K562 (cell line): ENCODE results near the gene ARHGAP10. TPM values are rescaled to one million over a fixed set of nuclear protein-coding genes. Genes with fewer than 3 reads are reported as not detected.

Experiments
- ATAC-seq: fragments of 200-7000 bp; cut with Tn5 transposase; 3 replicates; pipeline ENCODE4 v1.9.1; 2020; ENCODE audit warnings: moderate library complexity
- BruUV-seq: library from RNA; stranded (reverse); fragments of 400-500 nt; replicated peaks from 2 replicates; lab custom pipeline; 2021; lab: Mats Ljungman, UMichigan
- CTCF ChIA-PET: fragments of 300-600 bp; formaldehyde crosslinking; extraction: SDS; loops from one replicate; lab custom pipeline; 2021; ENCODE audit warnings: low intra/inter-chr PET ratio; lab: Yijun Ruan, JAX
- POLR2A ChIA-PET: fragments of 300-600, 350-650 bp; sonication (Branson Sonifier 250); formaldehyde crosslinking; extraction: SDS; loops from one replicate; lab custom pipeline; 2021; ENCODE audit warnings: antibody characterized with exemption, inconsistent platforms; lab: Yijun Ruan, JAX
- DNase-seq, 4 experiments: peaks; one replicate each; pipeline versions ENCODE4 v3.0.0 to v3.0.0-alpha.2; 2011 to 2018; ENCODE audit warnings: low spot score in 3 of 4, mixed read lengths in 3 of 4; ENCODE audit errors: extremely low read depth in 1 of 4
- FAIRE-seq: peaks from 2 replicates; lab custom pipeline; 2011; peaks lifted over from hg19 to GRCh38; lab: Jason Lieb, UNC
- H2AFZ ChIP-seq: 2 replicates; pipeline ENCODE4 v1.6.0; 2011; ENCODE audit warnings: low read depth, low read length, control low read depth, inconsistent platforms
- H3K27ac ChIP-seq: fragments of 200-600 bp; 3 replicates; pipeline ENCODE4 v1.8.0; 2011; ENCODE audit warnings: low read depth, mild to moderate bottlenecking, control low read depth, inconsistent platforms, low read length, moderate library complexity, mixed read lengths; ENCODE audit errors: extremely low read depth
- H3K27me3 ChIP-seq, 2 experiments: fragments of 300-600 bp in 1 of 2; 2 replicates in 1 of 2; 3 replicates in 1 of 2; pipeline versions ENCODE4 v1.6.0 to v1.8.0; 2011; ENCODE audit warnings: inconsistent platforms in 2 of 2, low read length in 2 of 2, mild to moderate bottlenecking in 1 of 2, mixed read lengths in 1 of 2, moderate library complexity in 1 of 2; ENCODE audit not compliant: control insufficient read depth in 2 of 2, insufficient read depth in 2 of 2
- H3K36me3 ChIP-seq: fragments of 300-600 bp; 3 replicates; pipeline ENCODE4 v1.8.0; 2011; ENCODE audit warnings: mild to moderate bottlenecking, low read length, inconsistent platforms; ENCODE audit not compliant: control insufficient read depth, insufficient read depth
- H3K4me1 ChIP-seq, 2 experiments: fragments of 200-600 bp in 1 of 2; replicated peaks in 1 of 2; 2 replicates in 1 of 2; 3 replicates in 1 of 2; pipeline versions ENCODE4 v1.5.1 to v1.8.0; 2011; ENCODE audit warnings: inconsistent platforms in 2 of 2, low read length in 2 of 2, mild to moderate bottlenecking in 1 of 2, mixed read lengths in 1 of 2, moderate library complexity in 1 of 2; ENCODE audit not compliant: control insufficient read depth in 2 of 2, insufficient read depth in 2 of 2
- H3K4me2 ChIP-seq: 2 replicates; pipeline ENCODE4 v1.6.1; 2011; ENCODE audit warnings: low read length, control low read depth, inconsistent platforms, mixed read lengths; ENCODE audit not compliant: insufficient read depth
- H3K4me3 ChIP-seq: fragments of 200-600 bp; sonication (generic), shearing (Covaris generic); 2 replicates; pipeline ENCODE4 v1.5.1; 2016; ENCODE audit warnings: control low read depth, inconsistent platforms
- H3K79me2 ChIP-seq: fragments of 200-600 bp; 3 replicates; pipeline ENCODE4 v1.8.0; 2011; ENCODE audit warnings: low read length, inconsistent platforms; ENCODE audit not compliant: control insufficient read depth, insufficient read depth
- H3K9ac ChIP-seq, 2 experiments: 2 replicates each; pipeline versions ENCODE4 v1.6.0 to v1.6.1; 2011; ENCODE audit warnings: low read depth in 2 of 2, low read length in 2 of 2, control low read depth in 1 of 2, inconsistent platforms in 1 of 2, mild to moderate bottlenecking in 1 of 2, mixed read lengths in 1 of 2; ENCODE audit not compliant: insufficient read depth in 1 of 2
- H3K9me1 ChIP-seq: one replicate; pipeline ENCODE4 v1.6.0; 2011; ENCODE audit warnings: inconsistent platforms, mild to moderate bottlenecking, low read length, moderate library complexity; ENCODE audit not compliant: control insufficient read depth, insufficient read depth
- H3K9me3 ChIP-seq: replicated peaks from 2 replicates; pipeline ENCODE4 v1.5.1; 2011; ENCODE audit warnings: low read depth, low read length, inconsistent platforms; ENCODE audit not compliant: control insufficient read depth, insufficient read depth
- H4K20me1 ChIP-seq: replicated peaks from 2 replicates; pipeline ENCODE4 v1.6.1; 2011; ENCODE audit warnings: low read length, inconsistent platforms, mixed read lengths; ENCODE audit not compliant: control insufficient read depth, insufficient read depth
- CBX1 ChIP-seq: sonication (generic); IDR thresholded peaks from 2 replicates; pipeline ENCODE4 v1.6.1; 2016; ENCODE audit warnings: antibody characterized with exemption, low read depth, mild to moderate bottlenecking
- FOXP1 ChIP-seq: sonication (generic); formaldehyde crosslinking; IDR thresholded peaks from 2 replicates; pipeline ENCODE4 v1.8.0; 2022; ENCODE audit warnings: mild to moderate bottlenecking, missing genetic modification reagents
- NCOA2 ChIP-seq, 2 experiments: fragments of 450-650 bp; IDR thresholded peaks; 2 replicates each; pipeline ENCODE4 v1.6.1; 2018; ENCODE audit warnings: mild to moderate bottlenecking in 2 of 2, moderate library complexity in 1 of 2; ENCODE audit not compliant: partially characterized antibody in 2 of 2
- SREBF1 ChIP-seq: fragments of 150-350 bp; IDR thresholded peaks from 2 replicates; pipeline ENCODE4 v1.6.1; 2014; ENCODE audit warnings: antibody characterized with exemption, low read depth, low read length, borderline replicate concordance
- SRSF3 ChIP-seq: fragments of 200-400 bp; formaldehyde crosslinking; IDR thresholded peaks from 2 replicates; pipeline ENCODE4 v1.6.1; 2016; ENCODE audit warnings: mild to moderate bottlenecking, low read length, moderate library complexity; ENCODE audit not compliant: insufficient read depth
- ZNF3 ChIP-seq: fragments of 250-450 bp; sonication (Bioruptor Pico); IDR thresholded peaks from 2 replicates; pipeline ENCODE4 v1.5.0; 2021; ENCODE audit warnings: mild to moderate bottlenecking, moderate library complexity
- ZNF79 ChIP-seq: fragments of 250-450 bp; sonication (Bioruptor Pico); IDR thresholded peaks from 2 replicates; pipeline ENCODE4 v1.4.0; 2020; ENCODE audit warnings: low read depth, mild to moderate bottlenecking, moderate library complexity
- WGBS: fragments of 100-300 bp; shearing (Covaris generic); methylation state at CpG from one replicate; pipeline ENCODE4 v1.1.6; 2016; ENCODE audit warnings: low coverage, mixed read lengths; ENCODE audit not compliant: insufficient coverage; ENCODE audit errors: missing lambda C conversion rate; 5-methylcytosine and 5-hydroxymethylcytosine counted together
- in situ Hi-C: fragments of 300-500 bp; cut with MboI; formaldehyde crosslinking; loops from 4 replicates; pipeline ENCODE4 v1.15.0; 2018; ENCODE audit warnings: inconsistent platforms, mixed read lengths
- intact Hi-C: fragments of 100-400 bp; cut with micrococcal nuclease; formaldehyde crosslinking; loops from 2 replicates; pipeline ENCODE4 v1.14.2; 2022
- polyA plus RNA-seq, 8 experiments: library from polyadenylated mRNA; depleted of rRNA in 4 of 8; stranded (reverse) in 5 of 8; unstranded in 3 of 8; fragments of >200 nt; fragmentation: Nextera tagmentation in 2 of 8; fragmentation: Illumina TruSeq in 1 of 8; extraction: Ambion mirVana in 2 of 8; extraction: Trizol in 1 of 8; gene quantifications; 2 replicates each; pipeline versions ENCODE4 v1.2.1 to v1.2.3, GENCODE V29; 2011 to 2014; ENCODE audit warnings: inconsistent platforms in 1 of 8, missing spikeins in 1 of 8
- total RNA-seq, 7 experiments: library from RNA; depleted of rRNA in 6 of 7; stranded (reverse); fragments of >200 nt in 6 of 7; fragmentation: Illumina TruSeq in 2 of 7; extraction: Trizol in 2 of 7; gene quantifications; 2 replicates each; pipeline versions ENCODE4 v1.2.1 to v1.2.3, GENCODE V29; 2011 to 2021; ENCODE audit warnings: low replicate concordance in 1 of 7
- TF ChIP-seq, protein P1 (sequence below): fragments of 250-450 bp; sonication (Bioruptor Pico); IDR thresholded peaks from 2 replicates; pipeline ENCODE4 v1.8.0; 2021; ENCODE audit warnings: borderline replicate concordance, mild to moderate bottlenecking, moderate library complexity; ENCODE audit not compliant: poor library complexity, severe bottlenecking
- TF ChIP-seq, protein P2 (sequence below), 2 experiments: fragments of 450-650 bp; conservative IDR thresholded peaks; 2 replicates each; pipeline ENCODE4 v1.6.1; 2017; ENCODE audit warnings: mild to moderate bottlenecking in 2 of 2, moderate library complexity in 2 of 2

ARHGAP10 gene
- total and polyA plus RNA-seq, 9 of the 15 experiments (the other 6 are each of a cell fraction or from before 2014, with no cell fraction given), result 0.03 to 0.22 (median 0.06) TPM; not detected in 3

- ATAC-seq, result no peak
- 0% methylated on average over 5 of the region's 5 CpGs for WGBS
- BruUV-seq, result no TSS peak
- intact Hi-C loops, result no loop called here
- CTCF ChIA-PET, result no interaction called here
- no peak for FAIRE-seq
- Histone ChIP-seq H3K4me1 (no peaks in the 10 kb centered on the region), H3K4me2 (no peak overlapping the region), H3K27me3 (peaks cover 6 to 22% of the 10 kb centered on the region in 2 experiments; a peak in 3 of 5 replicates), H3K36me3 (no peaks in the 10 kb centered on the region), H3K9me1 (no peaks in the 10 kb centered on the region), H3K9me3 (no peaks in the 10 kb centered on the region)
- DNase-seq, result no peak
- POLR2A ChIA-PET, result interaction anchor here (0.8 kb wide), 1 partner anchor 552 kb away, joined by 3 read pairs; no protein-coding TSS in a partner anchor
- TF ChIP-seq SRSF3 (no peak), NCOA2 (IDR thresholded peaks at IDR 0.05; ENCODE audit: partially characterized antibody in 2 of 2) (no peak), SREBF1 (no peak), ZNF3 (CRISPR knock-in tag) (no peak), FOXP1 (CRISPR knock-in tag) (no peak), ZNF79 (CRISPR knock-in tag) (no peak), CBX1 (no peak)
- TF ChIP-seq, protein P1, sequence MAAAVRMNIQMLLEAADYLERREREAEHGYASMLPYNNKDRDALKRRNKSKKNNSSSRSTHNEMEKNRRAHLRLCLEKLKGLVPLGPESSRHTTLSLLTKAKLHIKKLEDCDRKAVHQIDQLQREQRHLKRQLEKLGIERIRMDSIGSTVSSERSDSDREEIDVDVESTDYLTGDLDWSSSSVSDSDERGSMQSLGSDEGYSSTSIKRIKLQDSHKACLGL, result no peak
- TF ChIP-seq, protein P2, sequence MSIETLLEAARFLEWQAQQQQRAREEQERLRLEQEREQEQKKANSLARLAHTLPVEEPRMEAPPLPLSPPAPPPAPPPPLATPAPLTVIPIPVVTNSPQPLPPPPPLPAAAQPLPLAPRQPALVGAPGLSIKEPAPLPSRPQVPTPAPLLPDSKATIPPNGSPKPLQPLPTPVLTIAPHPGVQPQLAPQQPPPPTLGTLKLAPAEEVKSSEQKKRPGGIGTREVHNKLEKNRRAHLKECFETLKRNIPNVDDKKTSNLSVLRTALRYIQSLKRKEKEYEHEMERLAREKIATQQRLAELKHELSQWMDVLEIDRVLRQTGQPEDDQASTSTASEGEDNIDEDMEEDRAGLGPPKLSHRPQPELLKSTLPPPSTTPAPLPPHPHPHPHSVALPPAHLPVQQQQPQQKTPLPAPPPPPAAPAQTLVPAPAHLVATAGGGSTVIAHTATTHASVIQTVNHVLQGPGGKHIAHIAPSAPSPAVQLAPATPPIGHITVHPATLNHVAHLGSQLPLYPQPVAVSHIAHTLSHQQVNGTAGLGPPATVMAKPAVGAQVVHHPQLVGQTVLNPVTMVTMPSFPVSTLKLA (conservative IDR thresholded peaks at IDR 0.05), result no peak
- TF ChIP-seq, all 486 proteins: peak for 0
- H3K27ac ChIP-seq, result no peak overlapping the region
- no peak overlapping the region for H3K4me3 ChIP-seq
- no peaks in the 10 kb centered on the region for H4K20me1 ChIP-seq
- no peaks in the 10 kb centered on the region for H3K79me2 ChIP-seq
- in situ Hi-C loops, result no loop called here
- no peak overlapping the region for H2AFZ ChIP-seq
- no peak overlapping the region for H3K9ac ChIP-seq
These were observed 333.2 kb downstream of the ARHGAP10 start for GRCh38 chr4:148065075-148065474.
